Medulla oblongata (tissue), 1 donor: ENCODE measurements around the gene FBXO22.
"Not testable (repeated sequence)": the region's sequence is repeated elsewhere in the genome, so short reads cannot be mapped to it uniquely, and the experiment has no call there.

ENCODE experiments used
- DNase-seq: peaks from one replicate; pipeline ENCODE4 v3.0.0-alpha.2; 2015; ENCODE audit errors: extremely low spot score

Gene FBXO22

DNA sequence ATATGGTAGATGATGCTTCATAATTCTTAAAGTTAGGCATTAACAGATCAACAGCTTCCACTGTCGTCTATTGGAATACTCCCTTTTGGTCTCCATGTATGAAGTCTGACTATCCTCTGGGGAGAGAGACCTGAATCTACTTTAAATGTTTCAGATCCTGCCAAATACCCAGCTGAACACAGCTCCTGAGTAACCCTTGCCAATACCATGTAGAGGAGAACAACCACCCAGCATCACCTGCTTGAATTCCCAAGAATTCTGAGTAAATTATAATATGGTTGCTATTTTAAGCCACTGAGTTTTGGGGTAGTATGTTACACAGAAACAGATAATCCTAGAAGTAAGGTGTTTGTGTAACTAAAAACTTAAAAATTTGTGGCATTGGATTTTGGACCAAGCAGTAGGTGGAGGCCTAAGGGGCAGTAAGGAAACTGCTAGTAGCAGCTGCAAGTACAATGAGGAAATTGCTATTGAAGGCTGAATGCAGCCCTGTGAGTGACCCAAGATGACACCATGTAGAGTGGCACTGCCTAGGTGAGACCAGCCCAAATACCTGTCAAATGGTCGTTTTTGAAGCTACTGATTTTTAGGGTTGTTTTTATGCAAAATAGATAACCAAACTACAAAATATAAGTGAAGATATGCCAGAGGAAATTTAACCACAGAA, 77.6 kb downstream of the FBXO22 start:
- no peak for DNase-seq

DNA sequence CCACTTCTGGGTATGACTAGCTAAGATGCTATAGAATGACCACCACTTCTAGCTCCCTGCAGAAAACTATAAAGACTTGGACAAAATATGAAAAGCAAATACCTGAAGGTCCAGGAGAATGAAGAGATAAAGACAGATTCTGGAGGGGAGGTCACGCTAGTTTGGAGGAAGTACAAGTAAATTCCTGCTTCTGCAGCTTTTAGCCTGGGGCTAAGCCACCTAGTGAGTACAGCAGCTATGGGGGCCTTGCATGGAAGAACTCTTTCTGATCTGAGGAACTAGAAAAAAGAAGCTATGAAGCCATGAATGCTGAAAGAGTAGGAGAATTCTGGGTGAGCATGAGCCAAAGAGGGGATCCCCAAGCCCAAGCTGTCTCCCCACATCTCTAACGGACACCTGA, 78.8 kb downstream of the FBXO22 start:
- no peak for DNase-seq

DNA sequence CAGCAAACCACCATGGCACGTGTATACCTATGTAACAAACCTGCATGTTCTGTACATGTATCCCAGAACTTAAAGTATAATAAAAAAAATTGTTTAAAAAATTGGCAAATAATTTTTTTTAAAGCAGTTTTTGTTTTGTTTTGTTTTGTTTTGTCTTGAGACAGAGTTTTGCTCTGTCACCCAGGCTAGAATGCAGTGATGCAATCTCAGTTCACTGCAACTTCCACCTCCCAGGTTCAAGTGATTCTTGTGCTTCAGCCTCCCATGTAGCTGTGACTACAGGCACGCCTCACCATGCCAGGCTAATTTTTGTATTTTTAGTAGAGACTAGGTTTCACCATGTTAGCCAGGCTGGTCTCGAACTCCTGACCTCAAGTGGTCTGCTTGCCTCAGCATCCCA, 81.0 kb downstream of the FBXO22 start:
- not testable (repeated sequence) for DNase-seq

DNA sequence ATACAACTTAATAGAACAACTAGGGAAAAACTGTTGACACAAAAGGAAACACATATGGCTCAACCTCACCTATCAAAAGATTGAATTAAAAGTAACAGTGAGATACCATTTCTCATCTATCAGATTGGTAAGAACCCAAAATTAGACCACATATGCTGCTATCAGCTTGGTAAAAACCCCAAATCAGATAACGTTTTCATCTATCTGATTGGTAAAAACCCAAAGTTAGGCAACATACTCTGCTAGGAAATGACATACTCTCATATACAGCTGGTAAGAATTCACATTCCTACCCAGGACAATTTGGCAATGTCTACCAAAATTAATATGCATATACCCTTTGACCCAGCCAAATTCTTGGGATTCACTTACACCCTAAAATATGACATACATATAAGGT, 82.3 kb downstream of the FBXO22 start:
- DNase-seq: no peak

- DNase-seq: no peak
Observed at GRCh38 chr15:75989045-75989444, 85.4 kb downstream of the FBXO22 start.

DNA sequence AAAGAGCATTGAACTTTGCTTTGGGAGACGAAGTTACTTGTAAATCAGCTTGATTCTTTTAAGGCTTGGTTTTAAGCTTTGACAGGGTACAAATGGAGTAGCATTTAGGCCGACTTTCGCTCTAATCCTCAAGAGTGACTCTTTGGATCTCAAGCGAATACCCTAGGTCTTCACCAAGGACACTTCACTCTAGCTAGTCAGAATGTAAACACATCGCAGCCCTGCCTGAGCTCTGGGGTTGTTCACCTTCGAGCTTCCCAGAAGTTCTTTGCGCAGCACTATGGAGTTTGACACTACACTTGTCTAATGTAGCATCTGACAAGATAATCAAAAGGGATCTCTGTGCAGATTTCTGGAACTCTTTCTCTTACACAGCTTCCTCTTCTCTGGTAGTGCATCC, 86.2 kb downstream of the FBXO22 start:
- DNase-seq: no peak
